ENCODE results near the gene CCDC90B.

GRCh38 chr11:83252266-83252665 lies 33.9 kb downstream of the CCDC90B start:
- TF ChIP-seq ZSCAN30 (CRISPR knock-in tag; IDR thresholded peaks at IDR 0.05) (no peak), PRPF4 (IDR thresholded peaks at IDR 0.05; ENCODE audit: low read depth, low read length, poor library complexity, severe bottlenecking) (no peak), CTCF (CRISPR knock-in tag; IDR thresholded peaks at IDR 0.05) (no peak), ARNTL (CRISPR knock-in tag; IDR thresholded peaks at IDR 0.05) (no peak), KLF13 (CRISPR knock-in tag; IDR thresholded peaks at IDR 0.05) (no peak), HMGXB3 (CRISPR knock-in tag; IDR thresholded peaks at IDR 0.05; ENCODE audit: borderline replicate concordance) (no peak)

Measured in HepG2 (cell line).